ENCODE data around the gene MARCHF3.

DNA sequence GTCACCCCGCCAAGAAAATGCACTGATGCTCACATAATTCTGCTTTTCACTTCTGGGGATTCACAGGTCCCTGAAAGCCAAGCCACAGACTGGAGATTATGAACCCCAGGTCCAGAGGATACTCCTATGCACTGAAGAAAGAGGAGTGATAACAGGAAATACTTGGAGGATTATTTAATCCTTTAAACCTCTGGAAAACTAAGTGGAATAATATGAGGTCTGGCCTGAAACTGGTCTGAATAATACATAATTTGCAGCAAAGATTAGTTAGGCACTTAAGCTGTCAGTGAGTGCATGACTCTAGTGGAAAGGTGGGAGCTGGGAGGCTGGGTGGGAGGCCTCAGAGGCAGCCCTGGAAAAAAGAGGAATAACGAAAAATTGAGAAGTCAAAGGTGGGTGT, 45.7 kb downstream of the MARCHF3 start:
- TF ChIP-seq, protein P1, sequence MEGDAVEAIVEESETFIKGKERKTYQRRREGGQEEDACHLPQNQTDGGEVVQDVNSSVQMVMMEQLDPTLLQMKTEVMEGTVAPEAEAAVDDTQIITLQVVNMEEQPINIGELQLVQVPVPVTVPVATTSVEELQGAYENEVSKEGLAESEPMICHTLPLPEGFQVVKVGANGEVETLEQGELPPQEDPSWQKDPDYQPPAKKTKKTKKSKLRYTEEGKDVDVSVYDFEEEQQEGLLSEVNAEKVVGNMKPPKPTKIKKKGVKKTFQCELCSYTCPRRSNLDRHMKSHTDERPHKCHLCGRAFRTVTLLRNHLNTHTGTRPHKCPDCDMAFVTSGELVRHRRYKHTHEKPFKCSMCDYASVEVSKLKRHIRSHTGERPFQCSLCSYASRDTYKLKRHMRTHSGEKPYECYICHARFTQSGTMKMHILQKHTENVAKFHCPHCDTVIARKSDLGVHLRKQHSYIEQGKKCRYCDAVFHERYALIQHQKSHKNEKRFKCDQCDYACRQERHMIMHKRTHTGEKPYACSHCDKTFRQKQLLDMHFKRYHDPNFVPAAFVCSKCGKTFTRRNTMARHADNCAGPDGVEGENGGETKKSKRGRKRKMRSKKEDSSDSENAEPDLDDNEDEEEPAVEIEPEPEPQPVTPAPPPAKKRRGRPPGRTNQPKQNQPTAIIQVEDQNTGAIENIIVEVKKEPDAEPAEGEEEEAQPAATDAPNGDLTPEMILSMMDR (conservative IDR thresholded peaks at IDR 0.05) = no peak
- TF ChIP-seq ZFX (IDR thresholded peaks at IDR 0.05) = no peak

All from C4-2B (cell line).